Endodermal cell (in vitro differentiated cells): ENCODE measurements around the gene ANKS1B. TPM values are rescaled to one million over a fixed set of nuclear protein-coding genes. Genes with fewer than 3 reads are reported as not detected.

Source experiments
- DNase-seq: peaks from one replicate; pipeline ENCODE4 v3.0.0-alpha.2; 2017
- H3K27ac ChIP-seq: 2 replicates; pipeline ENCODE4 v1.5.1; 2013; ENCODE audit warnings: mild to moderate bottlenecking, low read depth, low read length, moderate library complexity
- H3K27me3 ChIP-seq: 2 replicates; pipeline ENCODE4 v1.6.1; 2013; ENCODE audit warnings: mild to moderate bottlenecking, low read length, moderate library complexity; ENCODE audit not compliant: insufficient read depth, control insufficient read depth, poor library complexity, severe bottlenecking
- H3K36me3 ChIP-seq: 2 replicates; pipeline ENCODE4 v1.7.0; 2013; ENCODE audit warnings: mild to moderate bottlenecking, low read length, moderate library complexity; ENCODE audit not compliant: control insufficient read depth, insufficient read depth
- H3K4me1 ChIP-seq: one replicate; pipeline ENCODE4 v1.7.0; 2013; ENCODE audit warnings: low read length; ENCODE audit not compliant: control insufficient read depth, insufficient read depth
- H3K4me3 ChIP-seq: 2 replicates; pipeline ENCODE4 v1.5.1; 2013; ENCODE audit warnings: mild to moderate bottlenecking, low read length, moderate library complexity
- H3K9ac ChIP-seq: 2 replicates; pipeline ENCODE4 v1.6.1; 2013; ENCODE audit warnings: mild to moderate bottlenecking, low read length, moderate library complexity; ENCODE audit not compliant: poor library complexity, severe bottlenecking; ENCODE audit errors: extremely low read depth
- H3K9me3 ChIP-seq: 2 replicates; pipeline ENCODE4 v1.6.1; 2013; ENCODE audit warnings: mild to moderate bottlenecking, low read length, moderate library complexity; ENCODE audit not compliant: control insufficient read depth
- H3K27ac Mint-ChIP-seq: 2 replicates; pipeline ENCODE4 v1.8.0; 2020; ENCODE audit warnings: mixed read lengths
- H3K27me3 Mint-ChIP-seq: 2 replicates; pipeline ENCODE4 v1.8.0; 2021; ENCODE audit warnings: mild to moderate bottlenecking, mixed read lengths; ENCODE audit not compliant: insufficient read depth
- H3K36me3 Mint-ChIP-seq: 2 replicates; pipeline ENCODE4 v1.8.0; 2020; ENCODE audit warnings: low read depth, mixed read lengths
- H3K4me1 Mint-ChIP-seq: 2 replicates; pipeline ENCODE4 v1.8.0; 2020; ENCODE audit warnings: mixed read lengths
- H3K4me3 Mint-ChIP-seq: 2 replicates; pipeline ENCODE4 v1.8.0; 2020; ENCODE audit warnings: mild to moderate bottlenecking, moderate library complexity, mixed read lengths
- H3K9me3 Mint-ChIP-seq: 2 replicates; pipeline ENCODE4 v1.8.0; 2020; ENCODE audit warnings: mild to moderate bottlenecking, mixed read lengths
- WGBS, 2 experiments: methylation state at CpG; one replicate each; pipeline versions ENCODE4 v1.1.5 to v1.1.7; 2013; ENCODE audit warnings: missing lambda C conversion rate in 2 of 2, mixed read lengths in 1 of 2; ENCODE audit not compliant: insufficient coverage in 1 of 2, insufficient read length in 1 of 2; 5-methylcytosine and 5-hydroxymethylcytosine counted together
- total RNA-seq, 2 donors: library from RNA; stranded (reverse); fragmentation: NEBNext Ultra II Directional in 1 of 2; extraction: Animal tissue kit (Norgen Biotek cat#: 25700) in 1 of 2; gene quantifications; 2 replicates in 1 of 2; 3 replicates in 1 of 2; pipeline ENCODE4 v1.2.1, GENCODE V29; 2021
- TF ChIP-seq, protein P1 (sequence below): fragments of 200-600 bp; sonication (generic); conservative IDR thresholded peaks from 2 replicates; pipeline ENCODE4 v1.5.0; 2021; ENCODE audit warnings: antibody characterized with exemption, mild to moderate bottlenecking

The ANKS1B gene
- total RNA-seq, 2 donors from 2014 or later, result 28.5 to 65.8 TPM

DNA sequence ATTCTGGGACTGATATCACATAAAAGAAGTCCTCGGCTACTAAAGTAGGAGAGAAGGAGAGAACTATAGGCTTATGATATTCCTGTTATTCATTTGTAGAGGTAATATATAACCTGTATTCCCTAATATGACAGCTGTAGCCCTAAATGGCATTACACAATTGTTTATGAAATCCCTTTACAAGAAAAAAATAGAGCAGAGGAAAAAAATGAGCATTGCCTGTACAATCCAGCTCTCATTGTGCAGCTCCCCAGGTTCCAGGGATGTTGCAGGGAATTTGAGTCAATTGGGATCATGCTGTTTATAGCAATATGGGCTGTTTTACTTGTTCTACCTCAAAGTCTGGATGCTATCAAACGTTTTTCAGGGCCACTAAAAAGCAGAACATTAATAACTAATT, 1166.5 kb downstream of the ANKS1B start:
- no peaks in the 10 kb centered on the region for H3K27me3 Mint-ChIP-seq
- H3K36me3 Mint-ChIP-seq, result peaks cover 22% of the 10 kb centered on the region
- H3K9me3 ChIP-seq, result no peaks in the 10 kb centered on the region
- H3K4me1 Mint-ChIP-seq, result peaks cover 42% of the 10 kb centered on the region
- no peaks in the 10 kb centered on the region for H3K9me3 Mint-ChIP-seq
- H3K27ac Mint-ChIP-seq, result no peak overlapping the region
- DNase-seq, result no peak
- no peak overlapping the region for H3K4me3 ChIP-seq
- peaks cover 7% of the 10 kb centered on the region for H3K4me1 ChIP-seq
- H3K27me3 ChIP-seq, result no peaks in the 10 kb centered on the region
- TF ChIP-seq, protein P1, sequence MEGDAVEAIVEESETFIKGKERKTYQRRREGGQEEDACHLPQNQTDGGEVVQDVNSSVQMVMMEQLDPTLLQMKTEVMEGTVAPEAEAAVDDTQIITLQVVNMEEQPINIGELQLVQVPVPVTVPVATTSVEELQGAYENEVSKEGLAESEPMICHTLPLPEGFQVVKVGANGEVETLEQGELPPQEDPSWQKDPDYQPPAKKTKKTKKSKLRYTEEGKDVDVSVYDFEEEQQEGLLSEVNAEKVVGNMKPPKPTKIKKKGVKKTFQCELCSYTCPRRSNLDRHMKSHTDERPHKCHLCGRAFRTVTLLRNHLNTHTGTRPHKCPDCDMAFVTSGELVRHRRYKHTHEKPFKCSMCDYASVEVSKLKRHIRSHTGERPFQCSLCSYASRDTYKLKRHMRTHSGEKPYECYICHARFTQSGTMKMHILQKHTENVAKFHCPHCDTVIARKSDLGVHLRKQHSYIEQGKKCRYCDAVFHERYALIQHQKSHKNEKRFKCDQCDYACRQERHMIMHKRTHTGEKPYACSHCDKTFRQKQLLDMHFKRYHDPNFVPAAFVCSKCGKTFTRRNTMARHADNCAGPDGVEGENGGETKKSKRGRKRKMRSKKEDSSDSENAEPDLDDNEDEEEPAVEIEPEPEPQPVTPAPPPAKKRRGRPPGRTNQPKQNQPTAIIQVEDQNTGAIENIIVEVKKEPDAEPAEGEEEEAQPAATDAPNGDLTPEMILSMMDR, result no peak
- peaks cover 14% of the 10 kb centered on the region for H3K36me3 ChIP-seq
- no peak overlapping the region for H3K27ac ChIP-seq
- H3K9ac ChIP-seq, result no peak overlapping the region
- WGBS, 2 experiments, result 64% methylated on average over 1 of the region's 2 CpGs; no CpG with 5 or more reads in 1 of the 2 experiments
- H3K4me3 Mint-ChIP-seq, result no peak overlapping the region

DNA sequence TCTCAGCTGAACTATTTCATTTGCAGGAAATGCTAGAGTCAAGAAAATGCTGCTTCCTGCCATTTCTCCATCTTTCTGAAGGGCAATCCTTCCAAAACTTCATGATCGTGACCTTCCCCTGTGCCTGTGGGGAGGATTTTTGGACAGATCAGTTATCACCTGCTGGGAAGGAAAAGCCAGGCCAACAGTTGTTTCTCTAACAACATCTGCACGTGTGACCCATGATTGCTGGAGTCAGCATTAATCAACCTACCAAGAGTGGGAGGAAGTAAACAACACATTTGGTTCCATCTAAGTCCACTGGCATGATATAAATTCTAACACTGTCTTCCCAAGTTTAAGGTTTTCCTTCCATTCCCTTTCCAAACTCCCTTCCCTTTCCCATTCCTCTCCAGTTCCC, 1167.0 kb downstream of the ANKS1B start:
- Mint-ChIP-seq H3K4me1 (peaks cover 39% of the 10 kb centered on the region), H3K27me3 (no peaks in the 10 kb centered on the region), H3K4me3 (no peak overlapping the region), H3K36me3 (peaks cover 26% of the 10 kb centered on the region), H3K9me3 (no peaks in the 10 kb centered on the region), H3K27ac (no peak overlapping the region)
- H3K4me1 ChIP-seq, result peaks cover 7% of the 10 kb centered on the region
- H3K27ac ChIP-seq, result no peak overlapping the region
- WGBS, 2 experiments, result 90 to 93% methylated on average over 2 of the region's 2 CpGs
- no peak overlapping the region for H3K9ac ChIP-seq
- H3K36me3 ChIP-seq, result peaks cover 16% of the 10 kb centered on the region
- DNase-seq, result no peak
- no peak overlapping the region for H3K4me3 ChIP-seq
- H3K27me3 ChIP-seq, result no peaks in the 10 kb centered on the region
- TF ChIP-seq, protein P1, result no peak
- no peaks in the 10 kb centered on the region for H3K9me3 ChIP-seq

DNA sequence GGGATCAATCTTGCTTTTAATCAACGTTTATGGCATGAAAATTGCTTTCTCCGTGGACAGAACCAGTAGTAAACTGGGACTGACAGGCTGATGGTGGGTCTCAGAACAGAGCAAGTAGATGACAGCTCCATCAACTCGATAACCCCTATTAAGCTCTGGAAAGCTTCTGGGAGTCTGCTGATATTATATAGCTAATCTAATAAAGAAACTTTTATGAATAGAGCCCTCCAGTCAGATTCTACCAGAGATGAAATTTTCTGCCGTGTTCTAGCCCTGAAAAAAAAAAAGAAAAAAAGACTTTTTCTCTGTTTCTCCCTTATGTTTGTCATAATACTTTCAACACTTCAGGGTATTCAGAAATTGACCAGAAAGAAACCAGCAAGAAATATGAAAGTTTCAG, 1168.0 kb downstream of the ANKS1B start:
- Histone ChIP-seq H3K27ac (no peak overlapping the region), H3K9me3 (no peaks in the 10 kb centered on the region), H3K9ac (no peak overlapping the region), H3K27me3 (no peaks in the 10 kb centered on the region), H3K4me3 (no peak overlapping the region), H3K36me3 (peaks cover 25% of the 10 kb centered on the region), H3K4me1 (peaks cover 7% of the 10 kb centered on the region)
- peaks cover 26% of the 10 kb centered on the region for H3K36me3 Mint-ChIP-seq
- H3K4me3 Mint-ChIP-seq, result no peak overlapping the region
- no peaks in the 10 kb centered on the region for H3K9me3 Mint-ChIP-seq
- DNase-seq, result no peak
- 89 to 94% methylated on average over 3 to 4 of the region's 4 CpGs for WGBS, 2 experiments
- H3K27ac Mint-ChIP-seq, result no peak overlapping the region
- TF ChIP-seq, protein P1, result no peak
- H3K27me3 Mint-ChIP-seq, result no peaks in the 10 kb centered on the region
- peaks cover 31% of the 10 kb centered on the region for H3K4me1 Mint-ChIP-seq
